ENCODE measurements around the gene BRD7.

The BRD7 gene

GRCh38 chr16:50282955-50283631 is 85.7 kb downstream of the BRD7 start:
- in situ Hi-C loops (cut with MboI; ENCODE audit: low pct_unique_long_range_greater_than_20kb, low sequenced_read_pairs), result no loop called here
- peak; percentile 20 for DNase-seq

- in situ Hi-C loops (cut with MboI; ENCODE audit: low pct_unique_long_range_greater_than_20kb, low sequenced_read_pairs), result no loop called here
- DNase-seq, result peak; percentile 98
Measured at GRCh38 chr16:50282010-50282538, 86.7 kb downstream of the BRD7 start.

- no peak for DNase-seq
- in situ Hi-C loops (cut with MboI; ENCODE audit: low pct_unique_long_range_greater_than_20kb, low sequenced_read_pairs), result no loop called here
Measured at GRCh38 chr16:50281391-50282009, 87.3 kb downstream of the BRD7 start.

GRCh38 chr16:50280932-50281331 is 87.9 kb downstream of the BRD7 start:
- in situ Hi-C loops (cut with MboI; ENCODE audit: low pct_unique_long_range_greater_than_20kb, low sequenced_read_pairs), result no loop called here
- DNase-seq, result no peak

- no peak for DNase-seq
- in situ Hi-C loops (cut with MboI; ENCODE audit: low pct_unique_long_range_greater_than_20kb, low sequenced_read_pairs), result no loop called here
Measured at GRCh38 chr16:50279504-50279865, 89.3 kb downstream of the BRD7 start.

GRCh38 chr16:50278251-50278650 is 90.5 kb downstream of the BRD7 start:
- in situ Hi-C loops (cut with MboI; ENCODE audit: low pct_unique_long_range_greater_than_20kb, low sequenced_read_pairs), result no loop called here
- no peak for DNase-seq

GRCh38 chr16:50276801-50277555 is 91.8 kb downstream of the BRD7 start:
- DNase-seq, result no peak

GRCh38 chr16:50276326-50276640 is 92.5 kb downstream of the BRD7 start:
- no peak for DNase-seq
- in situ Hi-C loops (cut with MboI; ENCODE audit: low pct_unique_long_range_greater_than_20kb, low sequenced_read_pairs), result no loop called here

More at GRCh38 chr16:50276801-50277555, 91.8 kb downstream of the BRD7 start:
- in situ Hi-C loops (cut with MboI; ENCODE audit: low pct_unique_long_range_greater_than_20kb, low sequenced_read_pairs), result no loop called here

- DNase-seq, result no peak
Measured at GRCh38 chr16:50275428-50276325, 93.1 kb downstream of the BRD7 start.

GRCh38 chr16:50275098-50275415 is 93.7 kb downstream of the BRD7 start:
- DNase-seq, result no peak
- in situ Hi-C loops (cut with MboI; ENCODE audit: low pct_unique_long_range_greater_than_20kb, low sequenced_read_pairs), result no loop called here

More at GRCh38 chr16:50275428-50276325, 93.1 kb downstream of the BRD7 start:
- in situ Hi-C loops (cut with MboI; ENCODE audit: low pct_unique_long_range_greater_than_20kb, low sequenced_read_pairs), result no loop called here

- in situ Hi-C loops (cut with MboI; ENCODE audit: low pct_unique_long_range_greater_than_20kb, low sequenced_read_pairs), result no loop called here
- DNase-seq, result no peak
Measured at GRCh38 chr16:50274326-50275097, 94.3 kb downstream of the BRD7 start.

- DNase-seq, result peak; percentile 85
- in situ Hi-C loops (cut with MboI; ENCODE audit: low pct_unique_long_range_greater_than_20kb, low sequenced_read_pairs), result no loop called here
Measured at GRCh38 chr16:50273888-50274325, 94.9 kb downstream of the BRD7 start.

GRCh38 chr16:50273382-50273690 is 95.5 kb downstream of the BRD7 start:
- in situ Hi-C loops (cut with MboI; ENCODE audit: low pct_unique_long_range_greater_than_20kb, low sequenced_read_pairs), result no loop called here
- DNase-seq, result no peak

GRCh38 chr16:50272687-50273381 is 96.0 kb downstream of the BRD7 start:
- DNase-seq, result no peak

GRCh38 chr16:50272111-50272571 is 96.6 kb downstream of the BRD7 start:
- in situ Hi-C loops (cut with MboI; ENCODE audit: low pct_unique_long_range_greater_than_20kb, low sequenced_read_pairs), result no loop called here
- no peak for DNase-seq

More at GRCh38 chr16:50272687-50273381, 96.0 kb downstream of the BRD7 start:
- in situ Hi-C loops (cut with MboI; ENCODE audit: low pct_unique_long_range_greater_than_20kb, low sequenced_read_pairs), result no loop called here

- in situ Hi-C loops (cut with MboI; ENCODE audit: low pct_unique_long_range_greater_than_20kb, low sequenced_read_pairs), result no loop called here
- no peak for DNase-seq
Measured at GRCh38 chr16:50271148-50272041, 97.4 kb downstream of the BRD7 start.

GRCh38 chr16:50270510-50271147 is 98.2 kb downstream of the BRD7 start:
- in situ Hi-C loops (cut with MboI; ENCODE audit: low pct_unique_long_range_greater_than_20kb, low sequenced_read_pairs), result no loop called here
- no peak for DNase-seq

All from KBM-7 (cell line).